CD4-positive, alpha-beta T cell (primary cell): ENCODE results near the gene CHD3. TPM values are rescaled to one million over a fixed set of nuclear protein-coding genes. Genes with fewer than 3 reads are reported as not detected.
A peak's percentile ranks its signal among the peaks of the same experiment; 100 is the strongest.

Source experiments
- ATAC-seq: fragments of 200-7000 bp; cut with Tn5 transposase; one replicate; pipeline ENCODE4 v1.10.0; 2022; ENCODE audit warnings: mild to moderate bottlenecking; ENCODE audit not compliant: poor library complexity
- CTCF ChIA-PET: fragments of 350-600 bp; sonication (Branson Sonifier 250); formaldehyde crosslinking; loops from one replicate; lab custom pipeline; 2021; ENCODE audit warnings: antibody characterized with exemption, inconsistent platforms; lab: Charles Lee
- POLR2A ChIA-PET: fragments of 350-600 bp; sonication (Branson Sonifier 250); formaldehyde crosslinking; loops from one replicate; lab custom pipeline; 2021; ENCODE audit warnings: antibody characterized with exemption, inconsistent platforms; lab: Charles Lee
- DNase-seq, 14 experiments: peaks; one replicate each; pipeline ENCODE4 v3.0.0-alpha.2; 2013 to 2020; ENCODE audit warnings: mixed read lengths in 2 of 14
- H3K27ac ChIP-seq, 2 donors: one replicate each; pipeline versions ENCODE4 v1.5.1 to v1.7.0; 2013; ENCODE audit warnings: low read length in 2 of 2, low read depth in 1 of 2, mild to moderate bottlenecking in 1 of 2
- H3K27me3 ChIP-seq, 2 experiments: 1 replicate in 1 of 2; 2 replicates in 1 of 2; pipeline versions ENCODE4 v1.6.1 to v1.7.0; 2013; ENCODE audit warnings: low read length in 2 of 2, control low read depth in 1 of 2, mild to moderate bottlenecking in 1 of 2, moderate library complexity in 1 of 2; ENCODE audit not compliant: insufficient read depth in 2 of 2, control insufficient read depth in 1 of 2
- H3K36me3 ChIP-seq: one replicate; pipeline ENCODE4 v1.6.1; 2013; ENCODE audit warnings: low read length, control low read depth; ENCODE audit not compliant: insufficient read depth
- H3K4me1 ChIP-seq: one replicate; pipeline ENCODE4 v1.6.1; 2013; ENCODE audit warnings: low read length, control low read depth; ENCODE audit not compliant: insufficient read depth
- H3K4me3 ChIP-seq: one replicate; pipeline ENCODE4 v1.5.1; 2013; ENCODE audit warnings: mild to moderate bottlenecking, low read length, moderate library complexity
- H3K9me3 ChIP-seq, 2 experiments: 1 replicate in 1 of 2; 2 replicates in 1 of 2; pipeline versions ENCODE4 v1.6.1 to v1.7.0; 2013; ENCODE audit warnings: low read length in 2 of 2, mild to moderate bottlenecking in 2 of 2, control low read depth in 1 of 2, moderate library complexity in 1 of 2; ENCODE audit not compliant: control insufficient read depth in 1 of 2, insufficient read depth in 1 of 2
- H3K27ac Mint-ChIP-seq: one replicate; pipeline ENCODE4 v1.8.0; 2020; ENCODE audit warnings: mixed read lengths
- H3K27me3 Mint-ChIP-seq: one replicate; pipeline ENCODE4 v1.8.0; 2021; ENCODE audit warnings: mixed read lengths
- H3K36me3 Mint-ChIP-seq: one replicate; pipeline ENCODE4 v1.8.0; 2021; ENCODE audit warnings: low read depth, mixed read lengths
- H3K4me1 Mint-ChIP-seq: one replicate; pipeline ENCODE4 v1.8.0; 2021; ENCODE audit warnings: low read depth, mixed read lengths
- H3K4me3 Mint-ChIP-seq: one replicate; pipeline ENCODE4 v1.8.0; 2020; ENCODE audit warnings: mild to moderate bottlenecking, mixed read lengths
- H3K9me3 Mint-ChIP-seq: one replicate; pipeline ENCODE4 v1.8.0; 2020; ENCODE audit warnings: mixed read lengths
- intact Hi-C, 2 experiments: fragments of 100-400 bp; cut with DNase I in 1 of 2; cut with micrococcal nuclease in 1 of 2; formaldehyde crosslinking; loops; one replicate each; pipeline versions ENCODE4 v1.15.1 to v1.9.0; 2023 to 2025; cut with DNase I, micrococcal nuclease
- total RNA-seq, 174 experiments: library from RNA in 2 of 174; stranded (reverse) in 2 of 174; gene quantifications; one replicate each; pipeline ENCODE4 v1.2.3 and lab custom pipeline; 2021 to 2026
- TF ChIP-seq, protein P1 (sequence below): fragments of 200-600 bp; IDR thresholded peaks from one replicate; pipeline ENCODE4 v1.8.0; 2022; ENCODE audit warnings: antibody characterized with exemption, mild to moderate bottlenecking

The CHD3 gene
- total RNA-seq, 2 experiments from 2014 or later: 263 to 297 TPM

DNA sequence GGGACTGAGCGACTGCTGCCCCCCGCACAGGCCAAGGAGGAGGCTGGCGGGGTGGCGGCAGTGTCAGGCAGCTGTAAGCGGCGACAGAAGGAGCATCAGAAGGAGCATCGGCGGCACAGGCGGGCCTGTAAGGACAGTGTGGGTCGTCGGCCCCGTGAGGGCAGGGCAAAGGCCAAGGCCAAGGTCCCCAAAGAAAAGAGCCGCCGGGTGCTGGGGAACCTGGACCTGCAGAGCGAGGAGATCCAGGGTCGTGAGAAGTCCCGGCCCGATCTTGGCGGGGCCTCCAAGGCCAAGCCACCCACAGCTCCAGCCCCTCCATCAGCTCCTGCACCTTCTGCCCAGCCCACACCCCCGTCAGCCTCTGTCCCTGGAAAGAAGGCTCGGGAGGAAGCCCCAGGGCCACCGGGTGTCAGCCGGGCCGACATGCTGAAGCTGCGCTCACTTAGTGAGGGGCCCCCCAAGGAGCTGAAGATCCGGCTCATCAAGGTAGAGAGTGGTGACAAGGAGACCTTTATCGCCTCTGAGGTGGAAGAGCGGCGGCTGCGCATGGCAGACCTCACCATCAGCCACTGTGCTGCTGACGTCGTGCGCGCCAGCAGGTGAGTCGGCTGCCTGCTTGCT, 39.3 kb upstream of the CHD3 start:
- CTCF ChIA-PET: no interaction called here
- DNase-seq: peak in 3 of 14 experiments; percentile 14 to 49 (median 17)

GRCh38 chr17:7849751-7850504, 38.7 kb upstream of the CHD3 start:
- Mint-ChIP-seq H3K36me3 (peaks cover 72% of the 10 kb centered on the region), H3K27ac (peak overlapping the region; percentile 95), H3K4me1 (peaks cover 14% of the 10 kb centered on the region), H3K4me3 (peak overlapping the region; percentile 73), H3K9me3 (no peaks in the 10 kb centered on the region), H3K27me3 (no peaks in the 10 kb centered on the region)
- Histone ChIP-seq H3K27me3 (no peaks in the 10 kb centered on the region), H3K4me1 (peaks cover 29% of the 10 kb centered on the region), H3K36me3 (peaks cover 62% of the 10 kb centered on the region), H3K4me3 (no peak overlapping the region), H3K27ac (no peak overlapping the region), H3K9me3 (no peaks in the 10 kb centered on the region)
- DNase-seq (peak in 1 of 14 experiments; percentile 15), ATAC-seq (no peak)
- POLR2A ChIA-PET: interaction anchor here (1.0 to 4.7 kb wide), 2 partner anchors 15 to 161 kb away, joined by 3 to 33 read pairs; no protein-coding TSS in a partner anchor
- CTCF ChIA-PET: no interaction called here
- TF ChIP-seq, protein P1, sequence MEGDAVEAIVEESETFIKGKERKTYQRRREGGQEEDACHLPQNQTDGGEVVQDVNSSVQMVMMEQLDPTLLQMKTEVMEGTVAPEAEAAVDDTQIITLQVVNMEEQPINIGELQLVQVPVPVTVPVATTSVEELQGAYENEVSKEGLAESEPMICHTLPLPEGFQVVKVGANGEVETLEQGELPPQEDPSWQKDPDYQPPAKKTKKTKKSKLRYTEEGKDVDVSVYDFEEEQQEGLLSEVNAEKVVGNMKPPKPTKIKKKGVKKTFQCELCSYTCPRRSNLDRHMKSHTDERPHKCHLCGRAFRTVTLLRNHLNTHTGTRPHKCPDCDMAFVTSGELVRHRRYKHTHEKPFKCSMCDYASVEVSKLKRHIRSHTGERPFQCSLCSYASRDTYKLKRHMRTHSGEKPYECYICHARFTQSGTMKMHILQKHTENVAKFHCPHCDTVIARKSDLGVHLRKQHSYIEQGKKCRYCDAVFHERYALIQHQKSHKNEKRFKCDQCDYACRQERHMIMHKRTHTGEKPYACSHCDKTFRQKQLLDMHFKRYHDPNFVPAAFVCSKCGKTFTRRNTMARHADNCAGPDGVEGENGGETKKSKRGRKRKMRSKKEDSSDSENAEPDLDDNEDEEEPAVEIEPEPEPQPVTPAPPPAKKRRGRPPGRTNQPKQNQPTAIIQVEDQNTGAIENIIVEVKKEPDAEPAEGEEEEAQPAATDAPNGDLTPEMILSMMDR: no peak
- intact Hi-C loops: loop anchor here (2.0 to 10.0 kb wide), 4 partner anchors 15 to 815 kb away; partner anchors contain the start of genes DVL2 (in 2 of the 2), PHF23 (in 2 of the 2), KDM6B (in 1 of the 2) and NEURL4 (in 1 of the 2)

More for the DNA sequence above, 39.3 kb upstream of the CHD3 start:
- POLR2A ChIA-PET: interaction anchor here (4.7 kb wide), 1 partner anchor 14 kb away, joined by 33 read pairs; no protein-coding TSS in a partner anchor
- H3K9me3 ChIP-seq: no peaks in the 10 kb centered on the region
- peaks cover 15% of the 10 kb centered on the region for H3K4me1 Mint-ChIP-seq
- intact Hi-C loops: loop anchor here (10.0 kb wide), 1 partner anchor 614 kb away; the partner anchor contains the start of genes DVL2 (in 2 of the 2) and PHF23 (in 2 of the 2)
- H3K27me3 ChIP-seq: no peaks in the 10 kb centered on the region
- no peak overlapping the region for H3K27ac ChIP-seq
- peaks cover 72% of the 10 kb centered on the region for H3K36me3 Mint-ChIP-seq
- H3K36me3 ChIP-seq: peaks cover 62% of the 10 kb centered on the region
- H3K27me3 Mint-ChIP-seq: no peaks in the 10 kb centered on the region
- peak overlapping the region; percentile 73 for H3K4me3 Mint-ChIP-seq
- peak overlapping the region; percentile 95 for H3K27ac Mint-ChIP-seq
- H3K4me1 ChIP-seq: peaks cover 36% of the 10 kb centered on the region
- H3K4me3 ChIP-seq: no peak overlapping the region
- ATAC-seq: no peak
- TF ChIP-seq, protein P1: no peak
- H3K9me3 Mint-ChIP-seq: no peaks in the 10 kb centered on the region

GRCh38 chr17:7850701-7851437, 37.7 kb upstream of the CHD3 start:
- no peaks in the 10 kb centered on the region for H3K27me3 ChIP-seq
- H3K27ac ChIP-seq: peak overlapping the region; percentile 55 to 59
- Mint-ChIP-seq H3K9me3 (no peaks in the 10 kb centered on the region), H3K27ac (peak overlapping the region; percentile 95), H3K4me3 (peak overlapping the region; percentile 84), H3K27me3 (no peaks in the 10 kb centered on the region), H3K36me3 (peaks cover 71% of the 10 kb centered on the region), H3K4me1 (peaks cover 14% of the 10 kb centered on the region)
- ATAC-seq: peak; percentile 8
- H3K4me1 ChIP-seq: peaks cover 30% of the 10 kb centered on the region
- peak overlapping the region; percentile 54 for H3K4me3 ChIP-seq
- TF ChIP-seq, protein P1: no peak
- intact Hi-C loops: loop anchor here (1.0 to 10.0 kb wide), 6 partner anchors 9 to 816 kb away; partner anchors contain the start of genes KDM6B (in 2 of the 2), NEURL4 (in 1 of the 2) and SLC16A13 (in 1 of the 2)
- ChIA-PET POLR2A (interaction anchor here (0.9 to 4.7 kb wide), 7 partner anchors 9 to 162 kb away, joined by 3 to 33 read pairs (median 3); partner anchors contain the start of genes KDM6B and RNF227), CTCF (interaction anchor here (0.6 to 1.5 kb wide), 13 partner anchors 8 to 139 kb away, joined by 3 to 28 read pairs (median 4); no protein-coding TSS in a partner anchor)
- DNase-seq: peak in 1 of 14 experiments; percentile 22
- H3K36me3 ChIP-seq: peaks cover 56% of the 10 kb centered on the region
- no peaks in the 10 kb centered on the region for H3K9me3 ChIP-seq
